Measurements from ENCODE around the gene ANO4.
"Not testable (repeated sequence)": the region's sequence is repeated elsewhere in the genome, so short reads cannot be mapped to it uniquely, and the experiment has no call there.

ANO4 gene

DNA sequence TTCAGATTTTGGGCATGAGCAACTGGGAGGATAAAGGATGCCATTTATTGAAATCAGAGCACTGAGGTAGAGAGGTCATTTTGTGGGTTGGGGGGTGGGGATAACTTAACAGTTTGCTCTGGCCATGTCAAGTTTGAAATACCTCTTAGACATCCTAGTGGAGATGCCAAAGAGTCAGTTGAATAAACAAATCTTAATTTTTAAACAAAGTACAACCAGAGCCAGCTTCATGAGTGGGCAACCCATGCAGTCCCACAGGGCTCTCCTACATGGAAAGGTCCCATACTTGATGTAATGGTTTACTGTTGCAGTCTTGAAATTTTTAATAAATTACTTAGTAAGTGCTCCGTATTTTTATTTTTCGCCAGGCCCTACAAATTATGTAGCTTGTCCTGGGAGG lies 81.2 kb downstream of the ANO4 start:
- DNase-seq, result no peak

DNA sequence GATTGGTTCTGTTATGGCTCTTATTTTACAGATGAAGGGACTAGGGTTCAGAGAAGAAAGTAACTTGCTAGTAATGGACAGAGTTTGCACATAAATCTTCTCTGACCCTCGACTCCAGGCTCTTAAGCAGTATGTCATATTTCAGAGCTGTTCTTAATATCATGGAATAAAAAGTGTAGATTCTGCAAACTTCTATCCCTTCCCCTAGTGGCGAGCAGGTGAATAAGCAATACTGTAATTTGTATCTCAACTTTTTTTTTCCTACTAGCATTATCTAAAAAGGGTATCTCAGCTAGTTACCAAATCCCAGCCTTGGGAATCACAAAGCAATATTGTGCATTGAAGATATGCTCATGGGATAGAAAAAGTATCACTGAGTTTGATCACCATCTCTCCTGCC lies 83.2 kb downstream of the ANO4 start:
- DNase-seq, result peak; percentile 2

DNA sequence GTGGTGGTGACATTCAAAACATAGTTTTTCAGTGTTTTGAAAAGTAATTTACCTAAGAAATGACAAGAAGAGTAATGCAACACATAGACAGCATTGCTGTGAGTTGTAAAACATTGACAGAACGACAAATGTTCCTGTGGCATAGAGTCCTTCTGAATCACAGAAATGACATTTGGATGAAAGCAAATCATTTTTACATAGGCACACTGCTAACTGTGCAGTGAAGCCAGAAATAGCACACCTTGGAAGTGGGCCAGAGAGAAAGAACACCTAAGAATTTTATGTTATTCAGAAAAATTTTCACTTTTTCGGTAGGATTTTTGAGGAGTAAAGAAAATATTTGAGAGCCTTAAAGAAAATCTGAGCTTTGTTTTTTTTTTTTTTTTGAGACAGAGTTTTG lies 100.6 kb downstream of the ANO4 start:
- DNase-seq, result no peak

DNA sequence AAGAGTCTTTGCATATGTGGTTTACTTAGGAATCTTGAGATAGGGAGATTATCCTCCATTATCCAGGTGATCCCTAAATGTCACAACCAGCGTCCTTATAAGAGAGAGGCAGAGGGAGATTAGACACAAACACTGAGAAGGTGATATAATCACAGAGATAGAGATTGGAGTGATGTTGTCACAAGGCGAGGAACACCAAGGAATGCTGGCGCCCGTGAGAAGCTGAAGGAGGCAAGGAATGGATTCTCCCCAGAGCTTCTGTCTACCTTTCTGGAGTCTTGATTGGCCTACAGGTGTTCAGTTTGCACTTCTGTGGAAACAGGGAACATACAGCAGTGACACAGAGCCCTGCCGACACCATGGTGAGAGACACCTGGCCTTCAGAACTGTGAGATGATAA lies 101.6 kb downstream of the ANO4 start:
- DNase-seq, result no peak

DNA sequence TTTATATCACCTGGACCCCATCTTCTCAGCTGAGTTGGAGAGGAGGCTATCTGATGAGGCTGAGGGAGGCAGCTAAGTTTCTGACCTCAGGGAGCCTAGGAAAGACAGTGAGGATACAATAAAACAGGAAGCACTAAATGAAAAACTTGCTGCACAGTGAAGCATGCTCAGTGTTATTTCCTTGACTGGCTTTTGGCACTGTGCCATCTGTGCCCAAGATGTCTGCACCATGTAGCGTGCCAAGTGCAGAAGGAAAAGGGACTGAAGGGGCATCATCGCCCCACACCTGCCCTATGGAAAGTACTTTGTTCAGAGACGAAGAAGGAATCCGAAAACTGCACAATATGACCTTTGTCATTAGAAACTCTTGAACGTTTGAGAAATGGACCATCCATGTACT lies 102.7 kb downstream of the ANO4 start:
- DNase-seq, result peak; percentile 1

DNA sequence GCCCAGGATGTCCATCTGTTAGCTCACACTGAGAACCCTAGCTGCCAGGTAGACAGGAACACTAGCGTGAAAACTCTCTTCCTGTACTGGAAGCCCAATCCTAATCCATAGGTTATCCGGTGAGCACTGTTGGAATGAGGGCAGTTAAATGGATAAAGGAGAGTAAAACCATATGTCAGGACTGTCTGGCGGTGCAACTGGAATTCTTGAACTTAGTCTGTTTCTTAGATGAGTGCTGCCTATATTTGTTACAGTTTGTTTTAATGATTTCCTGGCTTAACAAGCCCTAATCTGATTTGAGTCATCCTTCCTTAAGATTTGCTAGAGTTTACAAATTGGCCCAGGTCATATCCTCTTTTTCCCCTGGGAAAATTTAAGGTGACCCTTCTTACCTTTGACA lies 104.7 kb downstream of the ANO4 start:
- DNase-seq, result no peak

DNA sequence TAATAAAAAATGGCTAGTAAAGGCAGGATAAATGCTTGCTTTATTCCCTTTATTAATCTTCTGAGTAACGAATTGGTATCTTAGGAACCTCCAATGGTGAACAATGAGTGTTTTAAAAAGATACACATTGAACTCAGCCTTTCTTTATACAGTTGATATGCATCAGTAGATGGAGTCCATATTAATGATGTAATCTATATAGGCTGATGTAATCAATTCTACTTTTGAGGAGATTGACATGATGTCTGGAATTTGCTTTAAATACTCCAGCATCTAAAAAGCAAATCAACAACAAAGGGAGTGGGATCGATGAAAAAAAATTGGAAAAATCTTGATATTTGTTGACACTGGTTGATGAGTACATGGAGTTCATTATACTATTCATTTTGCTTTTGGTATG lies 106.2 kb downstream of the ANO4 start:
- no peak for DNase-seq

DNA sequence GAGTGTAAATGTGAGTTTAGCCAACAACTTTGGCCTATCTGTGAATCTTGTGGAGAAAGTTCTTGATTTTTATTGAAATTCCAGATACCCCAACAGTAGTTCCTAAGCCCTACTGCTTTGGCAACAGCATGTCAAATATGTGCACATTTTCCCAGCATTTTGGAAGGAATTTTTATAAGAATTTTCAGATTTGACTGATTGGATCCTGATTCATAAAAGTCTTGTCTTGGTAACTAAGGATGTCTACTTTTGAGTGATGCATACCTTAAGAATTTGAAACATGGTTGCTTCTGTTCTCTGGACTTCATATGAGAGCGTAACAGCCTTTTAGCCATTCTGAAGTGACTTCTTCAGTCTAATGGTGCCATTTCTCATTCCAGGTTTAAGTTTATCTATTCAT lies 106.7 kb downstream of the ANO4 start:
- no peak for DNase-seq

DNA sequence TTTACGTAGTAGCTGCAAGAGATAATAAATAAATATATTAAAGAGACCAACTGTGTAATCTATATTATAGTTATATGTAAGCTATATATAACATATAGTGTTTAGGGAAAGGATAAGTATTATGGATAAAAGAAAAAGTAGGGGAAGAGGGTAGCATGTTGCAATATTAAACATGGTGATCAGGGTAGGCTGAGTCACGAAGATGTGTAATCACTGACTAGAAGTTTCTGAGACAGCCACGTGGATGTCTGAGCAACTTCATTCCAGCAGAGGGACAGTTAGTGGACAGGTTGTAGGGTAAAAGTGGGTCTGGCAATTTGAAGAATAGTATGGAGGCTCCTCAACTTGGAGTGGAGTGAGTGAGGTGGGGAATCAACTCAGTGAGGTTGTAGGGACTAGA lies 109.7 kb downstream of the ANO4 start:
- DNase-seq, result no peak

DNA sequence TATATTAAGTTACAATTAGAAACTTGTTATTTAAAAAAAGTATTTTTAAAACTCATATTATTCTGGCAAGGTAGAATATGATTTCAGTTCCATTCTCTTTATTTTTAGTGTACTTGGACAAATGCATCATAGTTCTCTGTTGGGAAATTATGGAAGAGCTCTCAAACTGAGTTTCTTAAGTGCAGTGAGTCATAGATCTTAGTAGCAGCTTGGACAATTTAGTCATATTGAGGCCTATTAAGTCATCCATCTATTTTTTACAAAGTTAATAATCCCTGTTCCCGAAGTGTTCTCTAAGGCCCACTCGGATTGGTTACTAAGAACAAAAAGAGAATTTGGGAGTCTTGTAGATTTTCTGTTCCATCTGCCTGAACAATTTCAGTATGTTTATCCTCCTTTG lies 113.9 kb downstream of the ANO4 start:
- DNase-seq, result no peak

DNA sequence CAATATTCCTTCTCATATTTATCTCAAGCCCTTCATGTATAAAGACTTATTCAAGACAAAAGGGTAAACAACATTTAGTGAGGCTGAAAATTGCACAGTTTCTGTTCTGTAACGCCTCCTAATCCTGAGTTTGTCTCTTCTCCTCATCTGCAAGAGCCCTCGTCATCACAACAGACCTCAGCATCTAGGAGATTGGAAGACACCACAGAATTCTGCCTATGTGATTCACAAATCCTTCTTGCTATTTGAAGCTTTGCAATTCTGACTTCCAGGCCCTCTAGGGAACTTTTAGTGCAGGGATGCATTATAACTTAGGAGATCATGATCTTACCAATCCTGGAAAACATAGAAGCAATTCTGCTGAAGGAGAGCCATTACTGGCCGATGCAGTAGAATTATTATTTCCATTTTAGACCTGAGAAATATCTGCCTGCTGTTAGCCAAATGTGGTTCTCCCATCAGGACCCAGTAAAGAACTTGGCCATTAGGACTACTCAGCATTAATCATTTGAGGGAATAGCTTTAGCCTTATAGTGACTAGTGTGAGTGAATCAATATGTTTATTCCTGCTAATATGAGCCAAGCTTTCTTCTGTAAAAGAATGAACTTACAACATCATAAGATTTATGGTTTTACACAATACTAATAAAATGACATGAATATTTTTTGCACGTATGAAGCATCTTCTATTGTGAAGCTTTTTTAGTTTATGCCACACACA lies 119.5 kb downstream of the ANO4 start:
- no peak for DNase-seq

DNA sequence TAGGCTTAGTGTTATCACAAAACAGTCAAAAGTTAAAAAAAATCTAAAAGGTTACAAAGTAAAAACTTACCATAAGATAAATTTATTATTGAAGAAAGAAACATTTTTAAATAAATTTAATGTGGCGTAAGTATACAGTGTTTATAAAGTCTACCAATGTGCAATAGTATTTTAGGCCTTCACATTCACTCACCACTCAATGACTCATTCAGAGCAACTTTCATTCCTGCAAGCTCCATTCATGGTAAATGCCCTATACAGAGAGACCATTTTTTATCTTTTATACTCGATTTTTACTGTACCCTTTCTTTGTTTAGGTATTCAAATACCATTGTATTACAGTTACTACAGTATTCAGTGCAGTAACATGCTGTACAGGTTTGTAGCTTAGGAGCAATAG lies 124.5 kb downstream of the ANO4 start:
- no peak for DNase-seq

DNA sequence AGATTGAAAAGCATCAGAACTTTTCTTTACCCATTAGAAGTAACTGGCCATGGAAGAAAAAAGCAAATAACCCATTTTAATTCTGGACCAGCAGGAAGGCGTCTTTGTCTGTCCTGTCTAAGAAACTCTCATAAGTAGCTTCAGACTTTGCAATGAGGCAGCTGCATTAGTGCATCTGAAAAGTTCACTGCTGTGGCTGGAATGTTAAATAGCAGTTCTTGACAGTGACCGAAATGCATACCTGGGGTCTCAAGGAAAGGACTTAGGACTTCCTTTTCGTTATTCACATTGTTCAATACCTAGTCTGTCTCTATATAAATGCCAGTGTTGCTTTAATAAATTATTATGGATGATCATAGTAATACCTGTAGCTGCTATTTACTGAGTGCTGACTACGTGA lies 125.9 kb downstream of the ANO4 start:
- DNase-seq, result no peak

DNA sequence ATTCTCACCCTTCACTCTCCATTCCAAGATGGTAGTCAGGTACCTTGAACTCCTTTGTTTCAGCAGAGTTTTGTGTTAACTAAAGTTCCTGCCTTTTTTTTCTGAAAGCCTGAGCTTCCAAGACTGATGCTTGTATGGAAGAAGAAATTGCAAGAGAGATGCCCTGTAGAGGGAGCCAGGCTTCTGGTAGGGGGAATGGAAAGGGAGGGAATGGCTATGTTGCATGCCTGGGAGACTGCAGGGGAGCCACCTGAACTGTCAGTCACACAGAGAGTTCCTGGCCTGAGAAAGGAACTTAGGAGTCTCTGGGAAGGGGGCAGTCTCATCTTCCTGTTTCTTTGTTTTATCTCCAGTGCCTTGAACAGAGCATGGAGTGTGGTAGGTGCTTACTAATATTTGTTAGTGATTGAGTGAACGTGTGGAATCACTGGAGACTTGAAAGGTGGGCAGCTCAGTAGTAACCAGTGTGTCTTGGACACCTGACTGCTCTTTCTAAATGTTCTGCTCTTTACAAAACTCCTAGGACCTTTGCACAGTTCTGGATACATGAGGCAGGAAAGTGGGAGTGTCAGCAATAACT lies 132.2 kb downstream of the ANO4 start:
- DNase-seq, result peak; percentile 1

DNA sequence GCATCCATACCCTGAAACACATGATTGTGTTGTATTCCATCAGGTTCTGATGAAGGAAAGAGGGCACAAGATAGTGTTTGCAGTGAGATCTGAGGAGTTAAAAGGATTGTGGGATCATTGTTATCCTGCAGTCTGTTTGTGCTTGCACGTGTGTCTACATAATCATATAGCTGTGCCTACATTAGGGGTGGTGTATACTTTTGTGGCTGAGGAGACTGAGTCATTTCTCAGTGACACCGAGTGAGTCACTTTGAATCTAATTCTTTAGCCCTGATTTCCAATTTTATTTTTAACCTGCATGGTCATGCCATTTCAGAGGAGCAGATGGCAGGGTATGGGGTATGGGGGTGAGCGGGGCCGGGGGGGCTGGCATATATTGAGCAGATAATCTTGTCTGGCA lies 133.2 kb downstream of the ANO4 start:
- no peak for DNase-seq

DNA sequence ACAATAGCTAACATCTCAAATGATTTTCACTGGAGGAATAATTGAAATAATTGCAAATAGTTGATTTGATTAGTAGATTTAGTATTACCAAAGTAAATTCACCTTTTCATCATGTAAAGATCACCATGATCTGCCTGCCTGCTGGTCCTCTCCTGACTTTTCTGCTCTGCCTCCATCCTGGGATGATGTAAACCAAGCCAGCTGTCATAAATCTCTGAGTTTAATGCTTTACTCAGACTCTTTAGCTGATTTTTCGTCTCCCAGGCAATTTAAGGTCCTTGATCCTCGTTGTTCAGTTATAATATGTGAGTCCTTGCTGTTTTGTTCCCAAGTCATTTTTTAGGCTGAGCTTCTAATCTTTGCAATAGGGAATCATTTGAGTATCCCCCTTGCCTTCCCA lies 138.0 kb downstream of the ANO4 start:
- DNase-seq, result no peak

DNA sequence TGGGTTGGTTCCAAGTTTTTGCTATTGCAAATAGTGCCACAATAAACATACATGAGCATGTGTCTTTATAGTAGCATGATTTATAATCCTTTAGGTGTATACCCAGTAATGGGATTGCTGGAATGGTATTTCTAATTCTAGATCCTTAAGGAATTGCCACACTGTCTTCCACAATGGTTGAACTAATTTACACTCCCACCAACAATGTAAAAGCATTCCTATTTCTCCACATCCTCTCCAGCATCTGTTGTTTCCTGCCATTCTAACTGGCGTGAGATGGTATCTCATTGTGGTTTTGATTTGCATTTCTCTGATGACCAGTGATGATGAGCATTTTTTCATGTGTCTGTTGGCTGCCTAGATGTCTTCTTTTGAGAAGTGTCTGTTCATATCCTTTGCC lies 139.0 kb downstream of the ANO4 start:
- DNase-seq, result not testable (repeated sequence)

DNA sequence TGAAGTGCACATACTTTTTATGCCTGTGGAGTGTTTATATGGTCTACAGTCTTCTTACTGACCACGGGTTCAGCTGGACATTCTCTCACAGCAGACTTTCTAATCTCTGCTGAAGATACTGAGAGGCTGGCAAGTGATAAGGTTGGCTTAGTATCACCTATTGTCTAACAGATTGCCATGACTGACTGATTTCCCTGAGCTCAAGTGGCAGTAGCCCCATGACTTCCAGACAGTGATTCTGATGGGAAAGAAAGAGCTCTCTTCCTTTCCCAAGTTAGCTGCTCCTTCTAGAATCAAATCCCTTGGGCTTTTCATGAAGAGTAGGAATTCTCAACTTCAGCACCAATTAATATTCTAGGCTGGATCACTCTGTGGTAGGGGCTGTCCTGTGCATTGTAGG lies 141.4 kb downstream of the ANO4 start:
- DNase-seq, result no peak

DNA sequence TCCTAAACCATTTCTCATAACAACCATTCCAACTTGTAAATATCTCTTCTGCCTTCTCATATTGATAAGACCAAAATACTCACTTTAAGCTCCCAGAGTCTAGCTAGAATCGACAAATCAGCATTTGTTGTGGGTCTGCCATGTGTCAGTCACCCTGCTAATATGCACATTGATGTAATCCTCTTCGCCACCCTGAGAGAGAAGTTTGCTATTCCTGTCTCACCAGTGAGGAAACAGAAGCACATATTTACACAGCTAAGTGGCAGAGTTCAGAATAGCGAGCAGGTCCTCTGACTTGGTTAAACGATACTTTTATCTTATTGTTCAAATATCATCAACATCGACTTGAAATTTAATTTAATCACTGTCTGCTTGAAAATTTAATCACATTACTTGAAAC lies 142.1 kb downstream of the ANO4 start:
- no peak for DNase-seq

DNA sequence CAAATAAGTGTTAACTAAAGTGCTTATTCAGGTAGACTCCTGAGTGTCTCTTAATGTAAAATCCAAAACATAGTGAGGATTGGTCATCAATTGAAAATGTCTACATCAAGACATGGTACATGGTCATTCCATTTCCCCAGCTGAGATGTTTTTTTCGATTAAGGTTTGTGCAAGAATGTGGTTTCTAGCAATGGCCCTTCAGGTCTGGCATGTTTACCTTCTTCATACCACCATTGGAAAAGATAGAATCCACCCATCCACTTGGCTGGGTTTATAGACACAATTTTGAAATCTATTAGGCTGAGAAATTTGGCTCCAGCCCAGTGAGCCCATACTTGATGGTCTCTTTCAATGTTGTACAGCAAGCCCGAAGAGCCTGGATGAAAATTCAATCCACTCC lies 145.9 kb downstream of the ANO4 start:
- DNase-seq, result no peak

DNA sequence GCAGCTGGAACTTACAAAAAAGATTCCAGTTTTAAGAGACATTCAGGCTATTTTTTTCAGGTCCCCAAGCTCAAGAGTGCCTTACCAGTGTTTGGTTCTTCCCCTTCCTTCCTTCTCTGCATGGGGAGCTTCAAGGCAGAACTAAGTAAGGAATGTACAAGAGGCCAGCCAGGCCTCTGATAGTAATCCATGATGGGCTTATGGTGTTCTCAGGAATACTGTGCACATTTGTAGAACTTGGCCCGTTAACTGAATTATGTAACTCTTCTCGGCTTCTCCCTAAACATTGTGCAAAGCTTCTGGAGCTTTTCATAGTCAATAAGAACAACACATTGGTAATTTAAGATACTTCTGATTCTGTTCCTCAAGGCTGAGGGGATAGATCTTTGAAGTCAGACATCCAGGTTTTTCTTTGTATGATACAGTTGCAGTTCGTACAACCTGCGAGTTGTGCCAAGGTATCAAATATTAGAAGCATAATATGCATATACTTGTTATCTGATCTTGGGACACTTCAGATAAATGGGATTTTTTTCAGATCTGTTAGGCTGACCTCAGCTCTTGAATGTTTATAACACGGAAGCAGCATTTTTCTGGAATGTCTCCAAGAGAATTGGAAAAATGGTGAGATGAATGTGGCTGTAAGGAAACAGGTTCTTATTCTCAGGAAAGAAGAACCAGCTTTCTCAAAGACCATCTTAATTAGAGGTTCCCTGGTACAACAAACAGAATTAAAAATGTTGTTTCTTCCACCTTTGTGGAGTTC lies 148.6 kb downstream of the ANO4 start:
- DNase-seq, result no peak

DNA sequence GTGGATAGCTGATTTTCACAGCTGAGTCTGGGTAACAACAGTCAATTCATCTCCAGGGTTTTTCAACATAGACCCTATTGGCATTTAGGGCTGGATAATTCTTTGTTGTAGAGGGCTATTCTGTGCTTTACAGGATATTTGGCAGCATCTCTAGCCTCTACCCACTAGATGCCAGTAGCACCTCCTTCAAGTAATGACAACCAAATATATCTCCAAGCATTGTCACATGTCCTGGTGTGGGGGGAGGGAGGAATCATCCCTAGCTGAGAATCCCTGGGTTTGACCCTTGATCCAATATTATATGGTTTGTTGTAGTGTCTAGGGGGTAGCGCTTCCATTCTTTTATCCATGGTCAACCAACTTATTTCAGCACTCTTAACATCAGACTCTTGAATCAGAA lies 157.2 kb downstream of the ANO4 start:
- DNase-seq, result no peak

DNA sequence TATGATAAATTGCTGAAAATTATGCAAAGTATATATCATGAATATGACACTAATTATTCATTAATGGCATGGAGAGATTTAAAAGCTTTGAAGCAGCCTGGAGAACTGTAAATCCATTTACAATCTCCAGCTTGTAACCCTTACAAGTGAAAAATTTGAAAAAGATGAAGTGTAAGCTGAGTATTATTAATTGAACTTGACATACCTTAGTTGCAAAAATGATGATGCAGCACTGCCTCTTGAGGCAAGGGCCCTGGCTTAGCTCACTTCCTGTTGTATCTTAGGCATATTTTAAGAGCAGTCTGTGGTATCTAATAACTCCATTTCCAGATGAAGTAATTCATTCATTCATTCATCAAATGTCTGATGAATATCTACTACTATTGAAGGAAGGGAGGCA lies 158.6 kb downstream of the ANO4 start:
- no peak for DNase-seq

DNA sequence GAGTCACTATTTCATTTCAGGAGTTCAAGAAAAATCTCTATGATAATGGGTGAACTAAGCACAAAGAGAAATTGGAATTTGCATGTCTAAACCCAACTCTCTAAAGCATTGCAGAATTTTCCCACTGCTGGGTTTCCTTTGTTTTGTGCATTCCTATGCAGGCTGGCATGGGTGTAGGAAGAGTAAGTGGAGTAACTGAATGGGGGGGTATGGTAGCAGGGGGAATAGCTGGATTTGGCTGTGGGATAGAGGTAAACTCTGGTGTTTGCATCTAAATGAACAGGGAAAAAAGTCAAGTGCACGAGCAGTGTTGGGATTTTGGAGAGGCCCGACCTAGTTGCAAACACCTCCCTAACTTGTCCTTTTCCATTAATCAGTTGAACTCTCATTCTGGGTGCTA lies 159.1 kb downstream of the ANO4 start:
- DNase-seq, result no peak

DNA sequence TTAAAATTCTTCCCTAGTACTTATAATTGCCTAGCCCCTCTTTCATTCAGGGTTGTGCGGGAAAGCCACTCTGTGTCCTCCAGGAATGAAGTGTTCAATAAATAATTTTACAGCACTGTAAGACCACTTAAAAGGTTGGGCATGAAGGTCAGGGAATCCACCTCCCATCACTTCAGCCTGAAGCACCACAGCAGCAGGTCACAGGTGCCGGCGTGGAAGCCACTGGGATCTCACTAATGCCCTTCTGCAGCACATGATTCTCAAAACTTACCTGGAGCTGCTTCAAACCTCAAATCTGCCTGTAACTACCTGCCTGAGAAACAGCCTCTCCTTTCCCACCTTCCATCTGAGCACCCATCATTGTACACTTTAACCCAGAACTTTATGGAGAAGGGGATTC lies 159.5 kb downstream of the ANO4 start:
- DNase-seq, result no peak
